HG03103 (cell line): ENCODE results near the gene MLPH.

Experiments used
- ATAC-seq: cut with Tn5 transposase; IDR thresholded peaks from one replicate; pipeline ENCODE4 v1.9.1; 2021; ENCODE audit warnings: low read depth; ENCODE audit not compliant: unreplicated experiment

MLPH gene

GRCh38 chr2:237597196-237598145, 110.4 kb downstream of the MLPH start:
- no peak for ATAC-seq

DNA sequence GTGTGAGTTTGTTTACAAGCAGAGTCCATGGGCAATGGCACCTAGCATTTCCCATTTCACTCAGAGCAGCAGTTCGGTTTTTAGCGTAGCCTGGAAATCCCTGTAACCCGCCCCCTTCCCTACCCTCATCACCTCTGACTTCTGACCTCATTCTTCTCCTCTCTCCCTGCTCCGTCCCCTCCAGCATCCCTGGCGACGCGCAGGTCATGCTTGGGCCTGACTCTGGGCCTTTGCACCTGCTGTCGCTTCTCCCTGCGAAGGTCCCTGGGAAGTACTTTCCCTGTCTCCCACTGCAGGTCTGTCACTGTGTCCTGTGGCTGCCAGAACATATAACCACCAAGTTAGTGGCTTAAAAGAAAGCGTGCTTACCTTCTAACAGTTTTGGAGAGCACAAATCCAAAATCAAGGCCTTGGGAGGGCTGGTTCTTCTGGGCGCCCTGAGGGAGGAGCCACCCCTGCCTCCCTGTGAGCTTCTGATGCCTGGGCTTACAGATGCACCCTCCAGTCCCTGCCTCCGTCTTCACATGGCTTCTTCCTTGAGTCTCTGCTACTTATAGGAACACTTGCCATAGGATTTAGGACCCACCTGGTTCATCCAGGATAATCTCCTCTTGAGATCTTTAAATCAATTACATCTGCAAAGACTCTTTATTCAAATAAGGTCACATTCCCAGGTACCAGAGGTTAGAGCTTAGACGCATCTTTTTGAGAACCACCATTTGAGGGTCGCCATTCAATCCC, 111.6 kb downstream of the MLPH start:
- ATAC-seq = no peak

- no peak for ATAC-seq
Observed at GRCh38 chr2:237599465-237600110, 112.5 kb downstream of the MLPH start.

GRCh38 chr2:237600205-237600846, 113.3 kb downstream of the MLPH start:
- no peak for ATAC-seq

DNA sequence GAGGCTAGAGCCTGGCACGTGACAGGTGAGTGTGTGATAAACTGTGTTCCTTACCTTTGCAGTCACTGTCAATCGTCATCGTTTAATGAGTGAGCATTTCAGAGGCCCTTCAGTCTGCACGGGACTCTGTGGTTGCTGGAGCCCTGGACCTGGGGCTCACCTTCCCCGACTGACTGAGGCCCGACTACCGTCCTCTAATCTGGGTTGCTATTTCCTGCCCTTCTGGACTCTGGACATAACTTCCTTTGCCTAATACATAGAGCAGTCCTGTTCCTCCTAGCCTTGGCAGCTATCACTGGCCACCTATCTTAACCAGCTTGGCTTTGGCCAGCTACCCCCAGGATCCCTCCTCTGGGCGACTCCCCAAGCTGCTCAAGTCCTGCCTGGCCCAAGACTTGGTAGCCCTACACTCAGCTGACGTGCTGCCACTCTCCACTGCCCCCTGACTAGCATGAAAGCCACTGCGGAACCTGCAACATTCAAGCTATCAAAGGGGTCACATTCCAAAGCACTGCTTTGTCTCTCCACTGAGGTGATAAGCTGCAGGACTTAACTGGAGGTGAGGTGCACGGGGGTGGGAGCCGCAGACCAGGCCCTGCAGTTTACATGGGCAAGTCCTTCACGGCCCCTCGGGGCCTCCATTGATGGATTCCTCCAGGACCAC, 114.5 kb downstream of the MLPH start:
- no peak for ATAC-seq

DNA sequence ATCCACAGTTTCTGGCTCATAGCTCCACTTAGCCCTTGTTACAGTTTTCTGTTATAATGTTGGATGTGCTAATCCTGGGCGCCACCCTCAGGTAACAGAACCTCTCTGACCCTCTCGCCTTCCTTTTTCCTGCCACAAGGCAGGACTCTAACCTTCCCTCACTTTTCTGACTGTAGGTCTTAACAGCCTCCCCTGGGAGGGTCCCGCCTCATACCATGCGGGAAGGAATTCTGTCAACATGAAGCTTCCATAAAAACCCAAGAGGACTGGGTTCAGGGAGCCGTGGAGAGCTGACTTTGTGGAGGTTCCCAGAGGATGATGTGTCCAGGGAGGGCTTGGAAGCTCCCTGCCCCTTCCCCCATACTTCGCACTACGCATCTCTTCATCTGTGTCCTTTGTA, 115.4 kb downstream of the MLPH start:
- ATAC-seq = no peak

DNA sequence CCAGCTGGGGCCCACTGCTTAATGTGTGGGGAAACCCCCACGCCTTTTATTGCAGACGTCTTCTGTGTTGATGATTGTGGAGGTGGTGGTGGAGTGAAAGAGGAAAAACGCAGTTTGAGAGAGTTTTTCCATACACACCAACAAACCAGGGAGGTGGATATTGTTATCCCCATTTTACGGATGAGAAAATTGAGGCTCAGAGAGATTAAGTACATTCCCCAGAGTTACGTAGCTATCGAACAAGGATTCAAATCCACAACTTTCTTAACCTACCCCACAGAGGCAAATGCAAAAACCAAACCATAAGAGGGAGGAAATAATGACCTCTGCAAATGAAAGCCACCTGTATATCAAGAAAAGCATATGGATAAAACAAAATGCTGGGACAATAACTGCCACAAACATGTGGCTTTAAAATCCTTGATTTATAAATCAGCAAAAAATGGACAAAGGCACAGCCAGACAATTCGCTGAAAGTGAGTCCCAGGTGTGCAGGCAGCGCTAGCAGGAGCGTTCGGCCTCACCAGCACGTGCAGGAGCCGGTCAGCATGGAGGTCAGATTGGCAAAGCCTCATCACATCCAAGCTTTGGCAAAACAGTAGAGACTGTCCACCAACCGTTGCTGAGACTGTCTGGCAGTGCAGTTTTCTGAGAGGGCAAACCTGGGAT, 116.1 kb downstream of the MLPH start:
- ATAC-seq = no peak

DNA sequence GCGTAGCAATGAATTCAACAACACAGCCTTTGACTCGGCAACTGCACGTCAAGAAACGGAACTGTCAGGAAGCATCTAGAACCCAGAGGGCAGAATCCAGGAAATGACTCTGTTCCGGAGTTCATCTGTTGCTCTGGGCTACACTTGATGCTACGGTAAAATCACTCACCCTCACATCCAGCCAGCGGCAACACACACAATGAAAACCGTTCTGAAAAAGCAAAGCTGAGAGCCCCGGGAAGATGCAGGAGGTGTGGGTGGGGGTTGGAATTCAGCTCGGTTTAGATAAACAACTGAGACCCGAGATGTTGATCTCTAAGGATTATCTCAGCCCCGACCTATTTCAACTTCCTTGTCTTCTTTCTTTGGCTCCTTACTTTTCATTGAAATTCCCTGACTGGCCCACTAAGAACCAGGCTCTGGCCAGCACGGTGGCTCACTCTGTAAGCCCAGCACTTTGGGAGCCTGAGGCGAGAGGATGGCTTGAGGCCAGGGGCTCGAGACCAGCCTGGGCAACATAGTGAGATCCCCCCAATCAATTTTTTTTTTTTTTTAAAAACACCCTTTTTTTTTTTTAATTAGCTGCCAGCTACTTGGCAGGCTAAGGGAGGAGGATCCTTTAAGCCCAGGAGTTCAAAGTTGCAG, 116.8 kb downstream of the MLPH start:
- ATAC-seq = no peak

DNA sequence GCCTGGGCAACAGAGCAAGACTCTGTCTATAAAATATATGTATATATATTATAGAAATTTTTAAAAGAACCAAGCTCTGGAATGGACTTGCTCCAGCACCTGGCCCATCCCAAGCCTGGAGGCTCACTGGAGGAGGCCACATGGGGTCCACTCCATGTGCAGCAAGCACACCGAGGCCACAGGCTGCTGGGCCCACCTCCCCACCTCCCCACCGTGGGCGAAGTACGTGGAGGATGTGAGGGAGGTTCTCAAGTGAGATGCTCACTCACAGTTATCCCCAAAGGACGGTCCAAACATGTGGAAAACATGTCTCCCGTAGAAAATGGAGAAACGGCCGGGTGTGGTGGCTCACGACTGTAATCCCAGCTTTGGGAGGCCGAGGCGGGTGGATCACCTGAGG, 117.3 kb downstream of the MLPH start:
- ATAC-seq = no peak
